IMR-90 (cell line): Measurements from ENCODE around the gene PTPRG. TPM values are rescaled to one million over a fixed set of nuclear protein-coding genes. Genes with fewer than 3 reads are reported as not detected.

Source experiments
- ATAC-seq: fragments of 200-7000 bp; cut with Tn5 transposase; 2 replicates; pipeline ENCODE4 v1.9.1; 2020; ENCODE audit warnings: low read depth, mild to moderate bottlenecking, moderate library complexity
- BruUV-seq: library from RNA; stranded (reverse); fragments of 400-500 nt; replicated peaks from 2 replicates; lab custom pipeline; 2021; lab: Mats Ljungman, UMichigan
- CTCF ChIA-PET: fragments of 300-600 bp; formaldehyde crosslinking; extraction: SDS; loops from one replicate; lab custom pipeline; 2021; ENCODE audit warnings: antibody characterized with exemption; lab: Yijun Ruan, JAX
- POLR2A ChIA-PET: fragments of 300-600 bp; sonication (Branson Sonifier 250); formaldehyde crosslinking; loops from one replicate; lab custom pipeline; 2022; ENCODE audit warnings: antibody characterized with exemption; ENCODE audit not compliant: unreplicated experiment; lab: Charles Lee
- DNase-seq: peaks from one replicate; pipeline ENCODE4 v3.0.0; 2013
- H2AFZ ChIP-seq: replicated peaks from 2 replicates; pipeline ENCODE3; 2013; ENCODE audit warnings: low read length, mild to moderate bottlenecking; ENCODE audit not compliant: poor library complexity
- H2AK5ac ChIP-seq: 2 replicates; pipeline ENCODE4 v1.6.1; 2013; ENCODE audit warnings: low read depth, low read length, inconsistent platforms
- H2AK9ac ChIP-seq: replicated peaks from 2 replicates; pipeline ENCODE3; 2013; ENCODE audit warnings: mild to moderate bottlenecking, low read depth, low read length, moderate library complexity; ENCODE audit not compliant: poor library complexity
- H2BK120ac ChIP-seq: 2 replicates; pipeline ENCODE4 v1.6.1; 2013; ENCODE audit warnings: low read depth, low read length, inconsistent platforms
- H2BK15ac ChIP-seq: 3 replicates; pipeline ENCODE4 v1.6.1; 2013; ENCODE audit warnings: low read depth, low read length, inconsistent platforms
- H2BK20ac ChIP-seq: 2 replicates; pipeline ENCODE4 v1.6.1; 2013; ENCODE audit warnings: low read depth, mild to moderate bottlenecking, inconsistent platforms, low read length, moderate library complexity
- H2BK5ac ChIP-seq: 2 replicates; pipeline ENCODE4 v1.6.1; 2013; ENCODE audit warnings: mild to moderate bottlenecking, low read depth, low read length, inconsistent platforms; ENCODE audit not compliant: poor library complexity, severe bottlenecking
- H3K14ac ChIP-seq: replicated peaks from 2 replicates; pipeline ENCODE4 v1.6.1; 2013; ENCODE audit warnings: low read depth, low read length, inconsistent platforms
- H3K18ac ChIP-seq: 2 replicates; pipeline ENCODE4 v1.6.1; 2013; ENCODE audit warnings: low read depth, low read length, control low read depth
- H3K23ac ChIP-seq: 2 replicates; pipeline ENCODE4 v1.6.1; 2013; ENCODE audit warnings: low read depth, low read length, inconsistent platforms
- H3K27ac ChIP-seq: 2 replicates; pipeline ENCODE4 v1.5.1; 2013; ENCODE audit warnings: mild to moderate bottlenecking, control low read depth, low read length; ENCODE audit not compliant: insufficient read depth
- H3K27me3 ChIP-seq: 2 replicates; pipeline ENCODE4 v1.6.1; 2013; ENCODE audit warnings: low read length; ENCODE audit not compliant: control insufficient read depth, insufficient read depth
- H3K36me3 ChIP-seq: 2 replicates; pipeline ENCODE4 v1.6.1; 2013; ENCODE audit warnings: low read length, mixed read lengths; ENCODE audit not compliant: control insufficient read depth, insufficient read depth
- H3K4ac ChIP-seq: 2 replicates; pipeline ENCODE4 v1.6.1; 2013; ENCODE audit warnings: low read depth, low read length, inconsistent platforms
- H3K4me1 ChIP-seq: 2 replicates; pipeline ENCODE4 v1.6.1; 2013; ENCODE audit warnings: low read length, mixed read lengths; ENCODE audit not compliant: control insufficient read depth, insufficient read depth
- H3K4me2 ChIP-seq: 2 replicates; pipeline ENCODE4 v1.6.1; 2013; ENCODE audit warnings: low read depth, mild to moderate bottlenecking, control low read depth, low read length, moderate library complexity
- H3K4me3 ChIP-seq: 2 replicates; pipeline ENCODE4 v1.5.1; 2013; ENCODE audit warnings: low read depth, mild to moderate bottlenecking, control low read depth, low read length, moderate library complexity; ENCODE audit not compliant: insufficient read depth
- H3K56ac ChIP-seq: 2 replicates; pipeline ENCODE4 v1.6.1; 2013; ENCODE audit warnings: low read length, inconsistent platforms; ENCODE audit not compliant: insufficient read depth; ENCODE audit errors: extremely low read depth
- H3K79me1 ChIP-seq, 2 experiments: 2 replicates each; pipeline ENCODE4 v1.6.1; 2013; ENCODE audit warnings: low read length in 2 of 2, inconsistent platforms in 1 of 2, low read depth in 1 of 2
- H3K9ac ChIP-seq: 2 replicates; pipeline ENCODE4 v1.6.1; 2013; ENCODE audit warnings: low read depth, low read length, control low read depth
- H3K9me1 ChIP-seq: 2 replicates; pipeline ENCODE4 v1.6.1; 2013; ENCODE audit warnings: low read length, inconsistent platforms; ENCODE audit not compliant: insufficient read depth
- H3K9me3 ChIP-seq: 2 replicates; pipeline ENCODE4 v1.6.1; 2013; ENCODE audit warnings: low read length; ENCODE audit not compliant: control insufficient read depth, insufficient read depth
- H4K20me1 ChIP-seq: 2 replicates; pipeline ENCODE4 v1.6.1; 2013; ENCODE audit warnings: low read length, inconsistent platforms; ENCODE audit not compliant: insufficient read depth
- H4K5ac ChIP-seq: 2 replicates; pipeline ENCODE4 v1.6.1; 2013; ENCODE audit warnings: mild to moderate bottlenecking, low read depth, low read length, control low read depth
- H4K8ac ChIP-seq, 2 experiments: 2 replicates each; pipeline ENCODE4 v1.6.1; 2013; ENCODE audit warnings: low read depth in 2 of 2, low read length in 2 of 2, control low read depth in 1 of 2, inconsistent platforms in 1 of 2
- H4K91ac ChIP-seq: 2 replicates; pipeline ENCODE4 v1.6.1; 2013; ENCODE audit warnings: low read depth, low read length, inconsistent platforms; ENCODE audit not compliant: insufficient read depth
- BHLHE40 ChIP-seq: fragments of 150-350 bp; IDR thresholded peaks from 2 replicates; pipeline ENCODE4 v1.6.1; 2016; ENCODE audit warnings: mild to moderate bottlenecking, low read depth, low read length
- CHD1 ChIP-seq: IDR thresholded peaks from 2 replicates; pipeline ENCODE4 v1.6.1; 2012; ENCODE audit warnings: low read depth, low read length, improper control_type of control experiment
- CTCF ChIP-seq: conservative IDR thresholded peaks from 2 replicates; pipeline ENCODE4 v1.5.1; 2012; ENCODE audit warnings: mild to moderate bottlenecking, low read depth, low read length, improper control_type of control experiment
- MAFK ChIP-seq: IDR thresholded peaks from 2 replicates; pipeline ENCODE4 v1.6.1; 2012; ENCODE audit warnings: low read depth, low read length, improper control_type of control experiment
- MAZ ChIP-seq: IDR thresholded peaks from 2 replicates; pipeline ENCODE4 v1.6.1; 2012; ENCODE audit warnings: low read depth, mild to moderate bottlenecking, low read length, improper control_type of control experiment, moderate library complexity, borderline replicate concordance
- POLR2A ChIP-seq: IDR thresholded peaks from 2 replicates; pipeline ENCODE4 v1.6.1; 2012; ENCODE audit warnings: mild to moderate bottlenecking, low read depth, low read length
- RCOR1 ChIP-seq: IDR thresholded peaks from 2 replicates; pipeline ENCODE4 v1.6.1; 2012; ENCODE audit warnings: mild to moderate bottlenecking, low read length, improper control_type of control experiment; ENCODE audit not compliant: insufficient replicate concordance
- SMC3 ChIP-seq: fragments of 150-350 bp; IDR thresholded peaks from 2 replicates; pipeline ENCODE4 v1.6.1; 2016; ENCODE audit warnings: low read depth, mild to moderate bottlenecking, antibody characterized with exemption, low read length, moderate library complexity
- USF2 ChIP-seq: fragments of 150-350 bp; IDR thresholded peaks from 2 replicates; pipeline ENCODE4 v1.6.1; 2017; ENCODE audit warnings: mild to moderate bottlenecking, antibody characterized with exemption, low read length, low read depth
- WGBS, 2 experiments: methylation state at CpG; one replicate each; pipeline versions ENCODE4 v1.1.5 to v1.1.7; 2013; ENCODE audit warnings: missing lambda C conversion rate in 2 of 2; ENCODE audit not compliant: insufficient read length in 1 of 2; ENCODE audit errors: extremely low coverage in 2 of 2; 5-methylcytosine and 5-hydroxymethylcytosine counted together
- dilution Hi-C: fragments of 300-500 bp; cut with HindIII; formaldehyde crosslinking; loops from one replicate; pipeline ENCODE4 v1.14.3; 2018; ENCODE audit warnings: low sequenced_read_pairs; ENCODE audit not compliant: unreplicated experiment
- in situ Hi-C: fragments of 300-500 bp; cut with MboI; formaldehyde crosslinking; loops from 3 replicates; pipeline ENCODE4 v1.14.3; 2019; ENCODE audit warnings: low sequenced_read_pairs, inconsistent platforms, mixed read lengths
- intact Hi-C: fragments of 100-400 bp; cut with micrococcal nuclease; formaldehyde crosslinking; loops from 2 replicates; pipeline ENCODE4 v1.10.0; 2022
- polyA plus RNA-seq, 3 experiments: library from polyadenylated mRNA; depleted of rRNA; stranded (reverse); fragments of >200 nt; gene quantifications; 2 replicates each; pipeline ENCODE4 v1.2.3, GENCODE V29; 2012; ENCODE audit warnings: low replicate concordance in 1 of 3
- total RNA-seq: library from RNA; depleted of rRNA; stranded (reverse); fragments of >200 nt; gene quantifications from 2 replicates; pipeline ENCODE4 v1.2.3, GENCODE V29; 2012
- TF ChIP-seq, protein P1 (sequence below): fragments of 150-350 bp; IDR thresholded peaks from 2 replicates; pipeline ENCODE4 v1.6.1; 2016; ENCODE audit warnings: low read depth, mild to moderate bottlenecking, low read length, moderate library complexity, borderline replicate concordance

Gene PTPRG
- total and polyA plus RNA-seq, 2 of the 4 experiments (the other 2 are of a cell fraction), result 7.7 to 31.0 TPM

- Histone ChIP-seq H3K4me3 (no peak overlapping the region), H3K18ac (no peak overlapping the region), H2AK9ac (no peak overlapping the region), H3K4me1 (no peaks in the 10 kb centered on the region), H4K8ac (no peak overlapping the region), H2BK15ac (no peak overlapping the region), H4K91ac (no peak overlapping the region), H3K9me1 (0 out of 2 replicates have a peak, but pooled peaks cover 9% of the 10 kb centered on the region), H3K4ac (no peak overlapping the region), H3K27ac (no peak overlapping the region), H3K4me2 (no peak overlapping the region), H3K36me3 (no peaks in the 10 kb centered on the region), H2BK20ac (no peak overlapping the region), H4K20me1 (peaks cover 23% of the 10 kb centered on the region; the same call in 1 of the 2 replicates), H3K23ac (no peak overlapping the region), H2AFZ (no peak overlapping the region), H2BK120ac (no peak overlapping the region), H2AK5ac (no peak overlapping the region), H3K14ac (no peak overlapping the region), H3K56ac (no peak overlapping the region), H3K9me3 (no peaks in the 10 kb centered on the region), H3K27me3 (no peaks in the 10 kb centered on the region), H4K5ac (no peak overlapping the region), H3K79me1 (peaks cover 37 to 72% of the 10 kb centered on the region in 2 experiments), H2BK5ac (no peak overlapping the region), H3K9ac (no peak overlapping the region)
- intact Hi-C loops (no loop called here), dilution Hi-C loops (no loop called here), in situ Hi-C loops (no loop called here)
- ChIA-PET CTCF (interaction anchor here (0.5 to 0.8 kb wide), 2 partner anchors 693 to 1395 kb away, joined by 3 read pairs; no protein-coding TSS in a partner anchor), POLR2A (no interaction called here)
- no peak for TF ChIP-seq CHD1
- no peak for TF ChIP-seq CTCF
- TF ChIP-seq BHLHE40, result no peak
- no peak for TF ChIP-seq POLR2A
- no peak for TF ChIP-seq MAFK
- TF ChIP-seq, protein P1, sequence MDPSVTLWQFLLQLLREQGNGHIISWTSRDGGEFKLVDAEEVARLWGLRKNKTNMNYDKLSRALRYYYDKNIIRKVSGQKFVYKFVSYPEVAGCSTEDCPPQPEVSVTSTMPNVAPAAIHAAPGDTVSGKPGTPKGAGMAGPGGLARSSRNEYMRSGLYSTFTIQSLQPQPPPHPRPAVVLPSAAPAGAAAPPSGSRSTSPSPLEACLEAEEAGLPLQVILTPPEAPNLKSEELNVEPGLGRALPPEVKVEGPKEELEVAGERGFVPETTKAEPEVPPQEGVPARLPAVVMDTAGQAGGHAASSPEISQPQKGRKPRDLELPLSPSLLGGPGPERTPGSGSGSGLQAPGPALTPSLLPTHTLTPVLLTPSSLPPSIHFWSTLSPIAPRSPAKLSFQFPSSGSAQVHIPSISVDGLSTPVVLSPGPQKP, result no peak
- TF ChIP-seq SMC3, result no peak
- TF ChIP-seq MAZ, result no peak
- TF ChIP-seq RCOR1, result no peak
- no peak for TF ChIP-seq USF2
- BruUV-seq, result no TSS peak
- WGBS, 2 experiments, result 100% methylated on average over 2 of the region's 5 CpGs; no CpG with 5 or more reads in 1 of the 2 experiments
- DNase-seq, result no peak
- ATAC-seq, result no peak
Observed at GRCh38 chr3:61681636-61682035, 120.3 kb downstream of the PTPRG start.
